ENCODE results near the gene KRTAP19-5.
"Not testable (repeated sequence)": the region's sequence is repeated elsewhere in the genome, so short reads cannot be mapped to it uniquely, and the experiment has no call there.

The KRTAP19-5 gene

DNA sequence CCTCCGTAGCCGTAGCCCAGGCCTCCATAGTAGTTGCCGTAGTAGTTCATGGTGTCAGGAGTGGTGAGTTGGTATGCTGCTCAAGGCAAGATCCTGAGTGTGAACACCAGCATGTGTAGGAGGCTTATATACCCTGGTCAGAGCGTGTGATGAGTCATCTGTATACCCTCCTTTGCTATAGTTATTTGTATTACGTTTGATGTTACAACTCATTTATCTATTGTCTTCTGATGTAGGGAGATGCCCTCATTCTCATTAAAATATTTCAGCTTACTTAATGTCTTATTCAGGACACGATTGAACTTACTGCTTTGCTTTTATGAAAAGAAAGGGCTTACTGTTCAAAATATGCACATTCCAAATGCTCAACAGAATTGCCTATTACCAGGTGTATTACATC, at the start of gene KRTAP19-5:
TSS of gene KRTAP19-5 (minus strand) at position 101 of the 400 bp plus-strand sequence. CDS start at position 50, 51 bp downstream.
- no peak for DNase-seq (ENCODE audit: low spot score)

DNA sequence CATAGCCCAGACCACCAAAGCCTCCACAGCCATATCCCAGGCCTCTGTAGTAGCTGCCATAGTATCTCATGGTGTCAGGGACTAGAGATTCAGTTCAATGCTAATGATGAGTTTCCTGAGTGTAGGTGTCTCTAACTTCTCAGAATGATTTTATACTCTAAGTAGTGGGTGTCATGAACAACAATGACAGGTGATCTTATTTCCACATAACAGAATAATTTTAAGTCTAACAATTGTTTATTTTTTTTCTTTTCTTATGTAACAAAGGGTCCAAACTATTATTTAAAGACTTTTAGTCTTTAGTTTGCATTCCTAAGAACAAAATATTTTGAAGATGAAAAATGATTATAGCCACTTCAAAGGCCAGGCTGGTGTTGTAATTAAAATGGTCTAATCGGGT, 39.8 kb upstream of the KRTAP19-5 start, which contains the start of gene KRTAP19-6:
TSS of gene KRTAP19-6 (minus strand) at position 101 of the 400 bp plus-strand sequence. CDS start at position 70, 31 bp downstream.
- DNase-seq (ENCODE audit: low spot score), result no peak

DNA sequence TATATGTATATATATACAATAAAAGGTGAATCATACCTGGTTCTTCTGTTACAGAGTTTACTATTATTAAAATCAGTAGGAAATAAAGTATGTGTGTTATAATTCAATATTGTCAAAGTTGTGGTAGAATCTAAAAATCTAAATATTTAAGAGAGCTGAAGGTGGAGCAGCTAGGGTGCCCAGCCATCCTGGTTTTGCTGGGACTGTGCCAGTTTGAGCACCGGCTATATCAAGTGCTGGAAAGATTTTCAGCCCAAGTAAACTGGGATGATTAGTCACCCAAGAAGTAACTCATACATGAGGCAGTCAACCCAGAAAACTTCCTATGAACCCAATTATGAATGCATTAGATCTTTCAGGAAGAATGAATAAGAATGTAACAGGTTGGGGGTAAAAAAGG, 16.9 kb upstream of the KRTAP19-5 start:
- DNase-seq (ENCODE audit: low spot score), result no peak

DNA sequence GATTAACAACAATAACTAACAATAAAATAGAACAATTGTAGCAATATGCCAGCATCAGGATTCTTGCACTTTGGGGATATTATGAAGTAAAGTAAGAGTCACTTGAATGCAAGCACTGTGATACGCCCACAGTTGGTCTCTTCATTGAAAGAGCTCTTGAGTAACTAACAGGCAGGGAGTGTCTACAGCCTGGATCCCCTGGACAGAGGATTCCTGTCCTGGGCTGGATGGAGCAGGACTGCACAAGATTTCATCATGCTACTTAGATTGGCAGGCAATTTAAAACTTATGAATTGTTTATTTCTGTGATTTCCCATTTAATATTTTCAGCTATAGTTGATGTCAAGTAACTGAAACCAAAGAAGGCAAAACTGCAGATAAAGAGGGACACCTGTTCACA, 13.7 kb upstream of the KRTAP19-5 start:
- no peak for DNase-seq (ENCODE audit: low spot score)

DNA sequence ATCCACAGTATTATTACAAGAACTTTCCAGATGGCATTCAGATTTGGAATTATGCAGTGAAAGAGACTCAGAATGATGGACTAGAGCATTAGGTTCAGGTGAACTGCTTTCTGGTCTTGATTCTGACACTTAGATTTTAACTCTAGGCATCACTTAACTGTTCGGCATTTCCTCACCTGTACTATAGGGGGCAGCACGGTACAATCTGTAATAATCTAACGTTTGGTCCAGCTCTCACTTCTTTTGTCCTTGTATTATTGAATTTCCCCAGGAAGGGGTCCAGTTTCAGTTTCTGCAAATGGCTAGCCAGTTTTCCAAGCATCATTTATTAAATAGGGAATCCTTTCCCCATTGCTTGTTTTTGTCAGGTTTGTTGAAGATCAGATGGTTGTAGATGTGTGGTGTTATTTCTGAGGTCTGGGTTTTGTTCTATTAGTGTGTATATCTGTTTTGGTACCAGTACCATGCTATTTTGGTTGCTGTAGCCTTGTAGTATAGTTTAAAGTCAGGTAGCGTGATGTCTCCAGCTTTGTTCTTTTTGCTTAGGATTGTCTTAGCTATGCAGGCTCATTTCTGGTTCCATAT, 3.8 kb upstream of the KRTAP19-5 start:
- not testable (repeated sequence) for DNase-seq (ENCODE audit: low spot score)

DNA sequence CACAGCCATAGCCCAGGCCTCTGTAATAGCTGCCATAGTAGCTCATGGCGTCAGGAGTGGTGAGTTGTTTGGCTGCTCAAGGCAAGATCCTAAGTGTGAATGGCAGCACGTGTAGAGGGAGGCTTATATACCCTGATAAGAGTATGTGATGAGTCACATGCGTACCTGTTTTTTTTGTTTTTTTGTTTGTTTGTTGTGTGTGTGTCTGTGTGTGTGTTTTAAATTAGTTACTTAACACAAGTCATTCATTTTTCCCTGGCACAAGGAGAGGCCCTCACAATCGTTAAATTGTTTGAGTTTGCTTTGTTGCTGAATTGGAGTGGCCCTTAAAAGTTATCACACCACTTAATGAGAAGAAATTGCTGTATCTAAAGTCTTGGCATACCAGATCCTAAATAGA, 4.9 kb downstream of the KRTAP19-5 start, which contains the start of gene KRTAP19-4:
TSS of gene KRTAP19-4 (minus strand) at position 101 of the 400 bp plus-strand sequence. CDS start at position 46, 55 bp downstream.
- no peak for DNase-seq (ENCODE audit: low spot score)

DNA sequence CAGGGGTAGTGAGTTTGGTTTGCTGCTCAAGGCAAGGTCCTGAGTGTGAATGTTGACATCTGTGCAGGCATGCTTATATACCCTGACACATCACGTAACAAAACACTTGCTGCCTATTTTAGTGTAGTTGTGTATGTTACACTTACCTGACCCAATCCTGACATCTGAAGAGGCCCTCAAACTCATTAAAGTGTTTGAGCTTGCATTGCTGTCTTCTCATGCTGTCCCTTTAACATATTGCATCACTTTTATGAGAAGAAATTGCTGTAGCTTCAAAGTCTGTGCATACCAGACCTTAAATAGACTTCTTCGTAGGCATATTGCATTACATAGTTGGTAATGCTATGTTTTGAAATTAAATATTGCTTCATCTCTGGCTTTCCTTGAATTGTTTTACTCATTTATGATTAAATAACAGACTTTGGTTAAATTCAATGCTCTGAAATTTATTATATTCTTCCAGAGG, 9.9 kb downstream of the KRTAP19-5 start, which contains the start of gene KRTAP19-3:
TSS of gene KRTAP19-3 (minus strand) at position 51 of the 466 bp plus-strand sequence. CDS start 56 bp downstream, outside the sequence.
- DNase-seq (ENCODE audit: low spot score), result no peak

DNA sequence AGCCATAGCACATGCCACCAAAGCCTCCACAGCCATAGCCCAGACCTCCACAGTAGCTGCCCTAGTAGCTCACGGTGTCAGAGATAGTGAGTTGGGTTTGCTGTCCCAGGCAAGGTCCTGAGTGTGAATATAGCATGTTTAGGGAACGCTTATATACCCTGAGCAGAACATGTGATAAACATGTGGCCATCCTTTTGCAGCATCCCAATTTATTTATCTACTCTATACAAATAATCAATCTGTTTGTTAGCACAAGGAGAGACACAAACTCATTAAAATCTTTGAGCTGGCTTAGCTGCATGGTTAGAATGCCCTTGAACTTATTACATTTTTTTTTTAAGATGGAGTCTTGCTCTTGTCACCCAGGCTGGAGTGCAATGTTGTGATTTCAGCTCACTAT, 14.6 kb downstream of the KRTAP19-5 start, which contains the start of gene KRTAP19-2:
TSS of gene KRTAP19-2 (minus strand) at position 101 of the 400 bp plus-strand sequence. CDS start at position 13, 88 bp downstream.
- no peak for DNase-seq (ENCODE audit: low spot score)

DNA sequence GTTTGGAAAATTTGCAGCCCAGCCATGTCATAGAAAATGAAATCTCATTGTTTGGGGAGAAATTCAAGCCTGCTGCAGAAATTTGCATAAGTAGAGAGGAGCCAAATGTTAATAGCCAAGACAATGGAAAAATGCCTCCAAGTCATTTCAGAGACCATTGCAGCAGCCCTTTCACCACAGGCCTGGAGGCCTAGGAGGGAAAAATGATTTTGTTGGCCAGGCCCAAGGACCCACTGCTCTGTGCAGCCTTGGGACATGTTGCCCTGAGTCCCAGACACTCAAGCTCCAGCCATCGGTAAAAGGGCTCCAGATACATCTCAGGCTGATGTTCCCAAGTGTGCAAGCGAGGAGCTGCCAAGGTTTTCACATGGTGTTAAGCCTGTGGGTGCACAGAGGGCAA, 15.8 kb downstream of the KRTAP19-5 start:
- DNase-seq (ENCODE audit: low spot score), result no peak

DNA sequence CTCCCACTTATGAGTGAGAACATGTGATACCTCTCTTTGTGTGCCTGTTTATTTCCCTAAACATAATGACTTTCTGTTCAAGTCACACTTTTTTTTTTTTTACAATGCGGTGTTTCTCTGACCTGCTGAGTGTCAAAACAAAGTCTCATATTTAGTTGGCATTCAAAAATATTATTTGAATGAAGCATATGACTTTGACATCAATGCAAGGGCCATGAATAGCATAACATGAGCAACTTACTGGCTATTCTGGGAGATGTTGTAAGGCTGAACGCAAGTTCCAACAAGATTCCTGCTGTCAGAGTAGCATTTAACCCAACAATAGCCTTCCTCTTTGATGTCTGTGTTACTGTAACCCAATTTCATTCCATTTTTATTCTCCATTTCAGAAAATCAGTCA, 19.8 kb downstream of the KRTAP19-5 start:
- DNase-seq (ENCODE audit: low spot score), result no peak

DNA sequence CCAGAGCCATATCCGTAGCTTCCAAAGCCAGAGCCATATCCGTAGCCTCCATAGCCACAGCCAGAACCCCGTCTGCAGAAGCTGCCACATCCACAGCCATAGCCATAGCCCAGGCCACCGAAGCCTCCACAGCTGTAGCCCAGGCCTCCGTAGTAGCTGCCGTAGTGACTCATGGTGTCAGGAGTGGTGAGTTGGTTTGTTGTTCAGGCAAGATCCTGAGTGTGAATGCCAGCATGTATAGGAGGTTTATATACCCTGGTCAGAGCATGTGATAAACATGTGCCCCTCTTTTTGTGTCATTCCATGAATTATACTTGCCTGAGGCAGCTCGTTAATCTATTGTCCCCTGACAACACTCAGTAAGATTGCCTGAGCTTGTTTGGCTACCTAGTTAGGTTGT, 21.8 kb downstream of the KRTAP19-5 start, which contains the start of gene KRTAP19-1:
TSS of gene KRTAP19-1 (minus strand) at position 223 of the 400 bp plus-strand sequence. CDS start at position 173, 50 bp downstream.
- DNase-seq (ENCODE audit: low spot score), result no peak

DNA sequence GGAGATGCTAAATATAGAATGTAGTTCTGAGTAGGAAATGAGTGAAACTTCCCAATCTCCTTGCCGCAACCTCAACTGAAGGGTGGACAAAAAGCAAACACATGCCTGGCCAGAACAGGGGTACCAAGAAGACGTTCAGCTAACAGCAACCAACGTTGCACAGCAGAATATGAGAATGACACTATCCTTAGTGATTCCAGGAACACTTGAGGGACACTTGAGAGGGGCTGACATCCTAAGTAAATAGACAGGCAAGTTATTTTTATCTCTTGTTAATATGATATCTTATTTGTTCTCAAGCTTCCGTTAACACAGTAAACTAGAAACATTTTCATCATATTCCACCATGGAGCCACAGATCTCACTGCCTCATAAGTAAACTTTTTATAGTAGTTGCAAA, 22.7 kb downstream of the KRTAP19-5 start:
- DNase-seq (ENCODE audit: low spot score), result no peak

DNA sequence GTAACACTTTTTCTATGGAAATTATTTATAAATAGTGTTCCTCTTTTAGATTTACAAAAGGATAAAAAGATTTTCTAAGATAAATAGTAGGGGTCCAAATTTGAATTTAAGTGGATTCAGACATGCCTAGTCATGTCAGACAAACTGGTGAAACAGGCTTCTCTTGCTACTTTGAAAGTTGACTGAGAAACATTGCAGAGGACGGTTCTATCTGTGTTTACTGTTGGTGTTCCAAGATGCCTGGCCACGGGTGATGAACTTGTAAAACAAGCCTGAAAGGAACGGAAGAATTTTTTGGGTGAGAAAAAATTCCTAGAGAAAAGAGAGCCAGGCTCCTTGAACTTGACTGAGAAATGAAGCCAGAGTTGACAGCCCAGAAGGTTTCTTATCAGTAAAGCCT, 23.9 kb downstream of the KRTAP19-5 start:
- no peak for DNase-seq (ENCODE audit: low spot score)

DNA sequence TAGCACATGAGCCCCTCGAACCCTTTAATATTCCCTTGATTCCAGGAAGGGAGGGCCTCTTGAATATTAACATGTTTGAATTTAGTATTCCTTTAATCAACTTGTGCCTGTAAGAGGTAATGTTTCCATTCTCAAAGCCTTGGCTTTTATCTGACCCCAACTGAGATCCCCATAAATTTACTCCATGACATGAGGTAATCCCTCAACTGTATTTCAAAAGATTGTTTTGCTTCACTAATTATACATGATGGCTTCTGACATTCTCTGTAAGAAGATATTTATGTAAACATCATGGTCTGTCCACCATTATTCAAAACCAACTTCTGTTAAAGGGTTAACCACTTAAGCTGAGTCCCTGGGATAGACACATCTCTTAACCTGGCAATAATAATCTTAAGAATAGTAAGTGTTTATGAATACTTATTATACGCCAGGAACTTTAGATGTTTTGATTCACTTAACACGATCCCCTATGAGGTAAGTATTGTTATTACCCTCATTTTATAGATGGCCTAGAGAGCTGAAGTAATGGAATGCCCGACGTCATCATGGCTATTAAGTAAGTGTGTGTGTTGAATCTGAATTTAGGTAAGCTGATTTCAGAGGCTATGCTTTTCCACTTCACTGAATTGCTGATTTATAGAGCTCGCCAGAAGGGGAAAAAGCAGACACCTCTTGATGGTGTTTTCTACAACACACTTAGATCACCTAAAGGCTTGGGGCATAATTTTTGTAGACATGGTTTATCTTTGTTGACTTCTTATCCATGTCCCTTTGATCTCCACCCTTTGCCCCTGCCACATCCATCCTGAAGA, 32.8 kb downstream of the KRTAP19-5 start:
- no peak for DNase-seq (ENCODE audit: low spot score)

DNA sequence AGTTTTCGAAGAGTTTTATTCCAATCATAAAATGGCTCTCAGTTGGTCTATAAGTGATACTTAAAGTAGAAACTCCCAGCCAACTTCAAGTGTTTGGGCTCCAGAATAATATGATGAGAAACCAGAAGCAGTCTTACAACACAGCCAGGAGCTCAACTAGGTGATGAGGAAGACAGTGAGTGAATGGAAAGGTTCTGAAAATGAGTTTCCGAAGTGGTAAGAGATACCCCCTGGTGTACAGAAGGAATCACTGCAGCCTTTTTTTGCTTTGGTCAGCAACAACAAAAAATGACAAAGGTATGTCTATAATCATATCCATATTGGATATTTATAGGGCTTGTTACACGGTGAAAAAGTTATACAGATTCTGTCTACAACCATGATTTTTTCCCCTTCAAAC, 38.2 kb downstream of the KRTAP19-5 start:
- no peak for DNase-seq (ENCODE audit: low spot score)

All from pons (tissue), 1 donor.